Spleen (tissue), 11 donors: ENCODE data around the gene UNCX. TPM values are rescaled to one million over a fixed set of nuclear protein-coding genes. Genes with fewer than 3 reads are reported as not detected.
A peak's percentile ranks its signal among the peaks of the same experiment; 100 is the strongest.

Source experiments
- DNase-seq: peaks from one replicate; pipeline ENCODE4 v3.0.0-alpha.2; 2020
- H3K27ac ChIP-seq, 8 donors: fragments of 200-600 bp; sonication (generic) in 7 of 8; 1 replicate in 4 of 8; 2 replicates in 4 of 8; pipeline versions ENCODE4 v1.5.0 to v1.8.0; 2016 to 2021; ENCODE audit warnings: inconsistent platforms in 4 of 8, mild to moderate bottlenecking in 4 of 8, moderate library complexity in 1 of 8
- H3K27me3 ChIP-seq, 7 donors: fragments of 200-600 bp; sonication (generic) in 6 of 7; replicated peaks in 1 of 7; 1 replicate in 4 of 7; 2 replicates in 3 of 7; pipeline versions ENCODE4 v1.5.0 to v1.8.0; 2016 to 2021; ENCODE audit warnings: inconsistent platforms in 3 of 7, mild to moderate bottlenecking in 1 of 7
- H3K36me3 ChIP-seq, 6 donors: fragments of 200-600 bp; sonication (generic) in 5 of 6; 1 replicate in 4 of 6; 2 replicates in 2 of 6; pipeline versions ENCODE4 v1.5.0 to v1.8.0; 2016 to 2021; ENCODE audit warnings: inconsistent platforms in 2 of 6
- H3K4me1 ChIP-seq, 6 donors: fragments of 200-600 bp; sonication (generic) in 5 of 6; 1 replicate in 3 of 6; 2 replicates in 3 of 6; pipeline versions ENCODE4 v1.5.0 to v1.8.0; 2016 to 2021; ENCODE audit warnings: inconsistent platforms in 3 of 6
- H3K4me3 ChIP-seq, 8 donors: fragments of 200-600 bp; sonication (generic) in 7 of 8; 1 replicate in 4 of 8; 2 replicates in 4 of 8; pipeline versions ENCODE4 v1.5.0 to v1.8.0; 2016 to 2021; ENCODE audit warnings: inconsistent platforms in 4 of 8, mild to moderate bottlenecking in 4 of 8, moderate library complexity in 2 of 8
- H3K9me3 ChIP-seq, 8 donors: fragments of 200-600 bp; sonication (generic) in 7 of 8; 1 replicate in 4 of 8; 2 replicates in 4 of 8; pipeline versions ENCODE4 v1.5.0 to v1.8.0; 2016 to 2021; ENCODE audit warnings: inconsistent platforms in 4 of 8
- POLR2A ChIP-seq, 3 donors: fragments of 450-650 bp; IDR thresholded peaks; one replicate each; pipeline ENCODE4 v1.5.1; 2017; ENCODE audit warnings: antibody characterized with exemption in 3 of 3, mild to moderate bottlenecking in 1 of 3
- POLR2AphosphoS5 ChIP-seq, 3 donors: sonication (generic); formaldehyde crosslinking; IDR thresholded peaks; one replicate each; pipeline ENCODE4 v1.5.1; 2017; ENCODE audit warnings: antibody characterized with exemption in 3 of 3
- WGBS, 5 donors: extraction: QIAGEN DNeasy Blood & Tissue Kit in 3 of 5; methylation state at CpG; one replicate each; pipeline versions ENCODE4 v1.1.5 to v1.1.7; 2013 to 2018; 5-methylcytosine and 5-hydroxymethylcytosine counted together
- intact Hi-C: fragments of 100-400 bp; cut with DNase I; formaldehyde crosslinking; loops from one replicate; pipeline ENCODE4 v1.15.0; 2023; ENCODE audit warnings: low total_unique reads
- polyA plus RNA-seq, 3 donors: library from polyadenylated mRNA; stranded (reverse); fragments of 200-250 nt; gene quantifications; one replicate each; pipeline ENCODE4 v1.2.1, GENCODE V29; 2013
- total RNA-seq, 7 donors: library from RNA; depleted of rRNA in 3 of 7; stranded (reverse); fragments of >200 nt in 3 of 7; fragmentation: NEBNext Ultra II Directional in 4 of 7; extraction: Animal tissue kit (Norgen Biotek cat#: 25700) in 4 of 7; gene quantifications; one replicate each; pipeline versions ENCODE4 v1.1.0 to v1.2.1, GENCODE V29; 2016 to 2021
- TF ChIP-seq, protein P1 (sequence below), 11 experiments: fragments of 200-600 bp in 7 of 11; fragments of 450-650 bp in 4 of 11; sonication (generic) in 4 of 11; IDR thresholded peaks in 8 of 11; conservative IDR thresholded peaks in 3 of 11; 1 replicate in 7 of 11; 2 replicates in 4 of 11; pipeline versions ENCODE4 v1.4.0 to v1.8.0; 2016 to 2021; ENCODE audit warnings: antibody characterized with exemption in 11 of 11, inconsistent platforms in 4 of 11, mild to moderate bottlenecking in 1 of 11
- donor health status: healthy with polysubstance abuse.
- donor health status: DM: no; HTN: no; CAD: no; lungs with moderate emphysema.
- donor health status: DM: no; HTN: no; CAD: no.
- donor health status: Bipolar disorder and iron deficiency.
- donor health status: healthy.
- donor health status: DM: no; HTN: no; CAD: no.
- donor health status: DM: yes; HTN: yes; CAD: no.

UNCX gene
- total and polyA plus RNA-seq, 10 donors: not detected

DNA sequence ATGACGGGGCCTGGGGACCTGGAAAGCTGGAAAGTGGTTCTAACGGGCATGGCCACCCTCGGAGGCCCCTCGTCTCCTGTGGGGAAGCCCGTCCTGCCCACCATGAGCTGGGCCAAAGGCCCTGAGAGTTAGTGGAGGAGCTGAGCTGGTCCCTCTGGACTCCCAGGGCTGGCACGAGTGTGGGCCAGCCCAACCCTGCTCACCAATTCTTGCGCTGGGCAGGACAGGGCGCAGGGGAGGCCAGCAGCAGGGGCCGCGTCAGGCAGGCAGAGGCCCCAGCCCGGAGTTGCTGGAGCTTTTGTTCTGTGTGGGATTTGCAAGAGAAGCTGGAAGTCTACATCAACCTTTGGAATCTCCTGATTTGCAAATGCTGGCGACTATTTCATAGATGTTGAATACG, 29.8 kb downstream of the UNCX start:
- 67 to 78% (median 76%) methylated on average over 12 to 13 of the region's 13 CpGs for WGBS, 5 donors
- Histone ChIP-seq H3K27me3 (peaks cover 0 to 90% (median 36%) of the 10 kb centered on the region in 7 donors), H3K36me3 (no peaks in the 10 kb centered on the region), H3K9me3 (no peaks in the 10 kb centered on the region), H3K4me3 (no peak overlapping the region), H3K4me1 (no peaks in the 10 kb centered on the region), H3K27ac (no peak overlapping the region)
- intact Hi-C loops: no loop called here
- peak; percentile 30 for DNase-seq
- TF ChIP-seq POLR2A (IDR thresholded peaks at IDR 0.05) (no peak), POLR2AphosphoS5 (IDR thresholded peaks at IDR 0.05) (no peak)
- TF ChIP-seq, protein P1, sequence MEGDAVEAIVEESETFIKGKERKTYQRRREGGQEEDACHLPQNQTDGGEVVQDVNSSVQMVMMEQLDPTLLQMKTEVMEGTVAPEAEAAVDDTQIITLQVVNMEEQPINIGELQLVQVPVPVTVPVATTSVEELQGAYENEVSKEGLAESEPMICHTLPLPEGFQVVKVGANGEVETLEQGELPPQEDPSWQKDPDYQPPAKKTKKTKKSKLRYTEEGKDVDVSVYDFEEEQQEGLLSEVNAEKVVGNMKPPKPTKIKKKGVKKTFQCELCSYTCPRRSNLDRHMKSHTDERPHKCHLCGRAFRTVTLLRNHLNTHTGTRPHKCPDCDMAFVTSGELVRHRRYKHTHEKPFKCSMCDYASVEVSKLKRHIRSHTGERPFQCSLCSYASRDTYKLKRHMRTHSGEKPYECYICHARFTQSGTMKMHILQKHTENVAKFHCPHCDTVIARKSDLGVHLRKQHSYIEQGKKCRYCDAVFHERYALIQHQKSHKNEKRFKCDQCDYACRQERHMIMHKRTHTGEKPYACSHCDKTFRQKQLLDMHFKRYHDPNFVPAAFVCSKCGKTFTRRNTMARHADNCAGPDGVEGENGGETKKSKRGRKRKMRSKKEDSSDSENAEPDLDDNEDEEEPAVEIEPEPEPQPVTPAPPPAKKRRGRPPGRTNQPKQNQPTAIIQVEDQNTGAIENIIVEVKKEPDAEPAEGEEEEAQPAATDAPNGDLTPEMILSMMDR (IDR thresholded peaks at IDR 0.05 in 8 of 11, conservative IDR thresholded peaks at IDR 0.05 in 3 of 11): no peak

- Histone ChIP-seq H3K4me1 (no peaks in the 10 kb centered on the region), H3K27ac (no peak overlapping the region), H3K4me3 (no peak overlapping the region), H3K9me3 (no peaks in the 10 kb centered on the region), H3K36me3 (no peaks in the 10 kb centered on the region), H3K27me3 (peaks cover 0 to 90% (median 36%) of the 10 kb centered on the region in 7 donors)
- no peak for DNase-seq
- intact Hi-C loops: no loop called here
- WGBS, 5 donors: 79 to 86% (median 83%) methylated on average over 27 to 28 of the region's 28 CpGs
- no peak for TF ChIP-seq POLR2A (IDR thresholded peaks at IDR 0.05)
Measured at GRCh38 chr7:1263391-1263951, 30.8 kb downstream of the UNCX start.

DNA sequence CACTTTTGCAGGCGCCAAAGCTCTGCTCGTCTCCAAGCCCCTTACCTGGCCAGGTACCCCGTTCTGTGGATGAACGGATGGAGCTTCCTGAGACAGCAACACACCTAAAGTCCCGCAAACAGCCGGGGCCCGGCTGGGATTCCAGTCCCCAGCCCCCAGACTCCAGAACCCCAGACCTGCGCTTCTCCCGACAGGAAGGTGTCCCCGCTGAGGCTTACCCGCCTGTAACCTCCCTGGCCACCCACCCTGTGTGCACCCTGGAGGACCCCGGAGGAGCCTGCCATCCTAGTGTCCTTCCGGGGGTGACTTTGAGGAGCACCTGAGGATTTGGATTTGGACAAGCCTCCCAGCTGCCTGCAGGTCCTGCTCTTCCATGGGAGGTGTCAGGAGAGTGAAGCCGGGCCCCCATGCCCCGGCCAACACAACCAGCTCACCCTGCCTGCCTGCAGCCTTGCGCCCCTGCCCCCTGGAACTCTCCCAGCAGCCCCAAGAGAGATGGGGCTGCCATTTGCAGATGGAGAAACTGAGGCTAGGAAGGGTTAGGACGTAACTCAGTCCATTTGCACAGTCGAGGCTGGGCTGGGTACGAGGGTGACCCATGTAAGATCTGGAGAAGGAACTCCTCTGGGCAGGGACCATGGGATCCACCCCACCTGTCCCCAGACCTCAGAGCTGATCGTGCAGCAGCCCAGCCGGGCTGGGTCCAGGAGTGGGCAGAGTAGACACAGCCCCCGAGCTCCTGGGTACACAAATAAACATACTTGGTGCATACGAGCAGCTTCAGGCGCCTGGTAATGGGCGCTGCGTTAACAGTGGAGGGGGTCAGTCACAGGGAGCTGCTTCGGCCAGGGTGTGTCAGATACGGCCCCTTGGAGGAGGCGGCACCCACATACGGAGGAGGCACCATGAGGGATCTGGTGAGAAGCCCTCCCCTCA, 31.9 kb downstream of the UNCX start:
- H3K36me3 ChIP-seq: no peaks in the 10 kb centered on the region
- no peak overlapping the region for H3K4me3 ChIP-seq
- no peaks in the 10 kb centered on the region for H3K4me1 ChIP-seq
- H3K27ac ChIP-seq: no peak overlapping the region
- 69 to 77% (median 71%) methylated on average over 12 to 30 of the region's 30 CpGs for WGBS, 5 donors
- no peak for DNase-seq
- H3K27me3 ChIP-seq: peaks cover 0 to 90% (median 40%) of the 10 kb centered on the region in 7 donors
- TF ChIP-seq POLR2A (IDR thresholded peaks at IDR 0.05) (no peak), POLR2AphosphoS5 (IDR thresholded peaks at IDR 0.05) (no peak)
- TF ChIP-seq, protein P1 (IDR thresholded peaks at IDR 0.05 in 8 of 11, conservative IDR thresholded peaks at IDR 0.05 in 3 of 11): no peak
- no peaks in the 10 kb centered on the region for H3K9me3 ChIP-seq
- intact Hi-C loops: no loop called here

DNA sequence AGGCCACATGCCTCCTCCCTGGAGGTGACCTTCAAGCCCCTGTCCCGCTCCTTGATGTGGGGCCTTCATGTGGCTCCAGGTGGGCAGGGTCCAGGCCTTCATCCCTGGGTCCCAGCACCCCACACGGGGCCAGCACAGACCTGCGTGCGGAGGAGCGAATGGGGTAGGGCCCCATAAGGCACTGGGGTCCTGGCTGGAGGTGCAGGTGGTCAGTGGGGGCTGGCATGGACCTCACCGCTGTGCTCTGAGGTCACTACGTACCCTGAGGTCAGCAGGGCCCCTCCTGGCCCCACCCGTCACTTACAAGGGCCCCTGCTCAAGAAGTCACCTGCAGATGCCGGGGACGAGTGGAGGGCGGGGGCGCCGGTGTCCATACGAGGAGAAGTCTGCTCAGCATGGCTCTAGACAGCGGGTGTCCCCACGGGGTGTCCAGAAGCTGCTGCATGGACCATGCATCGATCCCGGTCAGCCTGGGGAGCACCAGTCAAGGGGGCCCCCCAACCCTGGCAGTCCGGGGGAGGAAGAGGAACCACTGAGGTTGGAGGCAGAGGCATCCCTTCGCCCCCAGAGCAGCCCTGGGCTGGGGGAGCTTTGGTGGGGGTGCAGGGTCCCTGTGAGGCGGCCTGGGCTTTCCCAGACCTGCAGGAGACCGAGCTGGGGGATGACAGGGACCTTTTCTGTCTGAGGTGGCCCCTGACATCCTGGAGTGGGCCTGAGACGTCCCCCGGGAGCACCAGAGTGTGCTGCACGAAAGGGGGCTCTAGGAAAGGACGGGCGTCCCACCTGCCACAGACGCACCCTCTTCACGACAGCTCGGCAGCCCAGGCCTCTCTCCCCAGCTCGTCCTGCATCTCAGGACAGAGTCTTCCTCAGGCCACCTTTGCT, 34.6 kb downstream of the UNCX start:
- no peaks in the 10 kb centered on the region for H3K36me3 ChIP-seq
- 72 to 82% (median 80%) methylated on average over 15 to 31 of the region's 31 CpGs for WGBS, 5 donors
- no peaks in the 10 kb centered on the region for H3K4me1 ChIP-seq
- H3K27me3 ChIP-seq: peaks cover 0 to 92% (median 45%) of the 10 kb centered on the region in 7 donors
- DNase-seq: no peak
- no peak overlapping the region for H3K4me3 ChIP-seq
- H3K9me3 ChIP-seq: peaks cover 0 to 3% (median 0%) of the 10 kb centered on the region in 8 donors
- TF ChIP-seq, protein P1 (IDR thresholded peaks at IDR 0.05 in 8 of 11, conservative IDR thresholded peaks at IDR 0.05 in 3 of 11): no peak
- TF ChIP-seq POLR2A (IDR thresholded peaks at IDR 0.05): no peak
- no peak for TF ChIP-seq POLR2AphosphoS5 (IDR thresholded peaks at IDR 0.05)
- H3K27ac ChIP-seq: no peak overlapping the region
- intact Hi-C loops: no loop called here
